HTR-8/SVneo (cell line): ENCODE measurements around the gene CD274.
A peak's percentile ranks its signal among the peaks of the same experiment; 100 is the strongest.
"Not testable (repeated sequence)": the region's sequence is repeated elsewhere in the genome, so short reads cannot be mapped to it uniquely, and the experiment has no call there.

Source experiments
- DNase-seq: peaks from one replicate; pipeline ENCODE4 v3.0.0; 2011; ENCODE audit warnings: low spot score, mixed read lengths; ENCODE audit not compliant: insufficient read length
- FAIRE-seq: peaks from 2 replicates; lab custom pipeline; 2011; peaks lifted over from hg19 to GRCh38; lab: Jason Lieb, UNC

CD274 gene

DNA sequence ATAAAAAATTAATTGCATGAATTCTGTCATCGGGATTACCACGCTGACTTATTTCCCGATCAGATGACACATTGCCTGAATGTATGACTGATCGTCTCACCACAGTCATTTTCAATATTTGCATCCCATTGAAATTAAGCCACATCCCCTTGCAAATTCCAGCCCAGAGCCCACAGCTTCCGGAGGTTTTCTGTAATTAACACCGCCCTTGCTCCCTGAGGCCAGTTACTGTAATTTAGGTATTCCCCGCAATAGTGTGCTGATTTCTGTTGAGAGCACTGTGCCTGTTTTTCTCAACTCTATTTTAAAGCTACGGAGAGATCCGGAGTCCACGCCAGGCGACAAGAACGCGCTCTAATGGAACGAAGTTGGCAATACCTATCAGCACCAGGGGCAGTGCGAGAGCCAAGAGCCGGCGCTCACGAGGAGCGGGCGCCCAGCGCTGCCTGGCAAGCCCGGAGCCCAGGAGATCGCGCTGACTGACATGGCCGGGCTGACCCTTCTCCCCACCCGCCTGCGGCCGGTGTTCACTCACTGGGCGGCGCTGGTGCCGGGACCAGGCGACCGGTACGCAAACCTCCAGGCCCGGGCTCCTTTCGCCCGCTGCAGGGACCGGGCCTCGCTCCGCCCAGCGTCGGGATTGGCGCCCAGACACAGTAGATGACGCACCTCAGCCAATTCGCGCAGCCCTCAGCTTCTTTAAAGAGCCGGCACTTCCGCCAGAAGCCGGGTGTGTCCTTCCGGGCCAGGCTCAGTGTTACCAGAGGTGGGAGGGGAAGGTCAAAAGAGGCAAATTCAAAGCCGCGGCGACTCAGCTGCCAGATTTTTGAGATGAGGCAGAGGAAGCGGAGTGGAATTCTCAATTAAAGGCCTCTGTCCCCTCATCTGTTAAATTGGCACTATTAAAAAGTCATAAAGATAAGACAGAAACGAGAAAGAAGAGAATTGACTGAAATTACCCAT is 12.8 kb upstream of the CD274 start, which contains the start of gene PLGRKT:
Gene PLGRKT, minus strand, starts transcription at position 672 of the 963 bp plus-strand sequence. CDS start 5,948 bp downstream, outside the sequence.
- DNase-seq (peak; percentile 87), FAIRE-seq (peak; percentile 57)

DNA sequence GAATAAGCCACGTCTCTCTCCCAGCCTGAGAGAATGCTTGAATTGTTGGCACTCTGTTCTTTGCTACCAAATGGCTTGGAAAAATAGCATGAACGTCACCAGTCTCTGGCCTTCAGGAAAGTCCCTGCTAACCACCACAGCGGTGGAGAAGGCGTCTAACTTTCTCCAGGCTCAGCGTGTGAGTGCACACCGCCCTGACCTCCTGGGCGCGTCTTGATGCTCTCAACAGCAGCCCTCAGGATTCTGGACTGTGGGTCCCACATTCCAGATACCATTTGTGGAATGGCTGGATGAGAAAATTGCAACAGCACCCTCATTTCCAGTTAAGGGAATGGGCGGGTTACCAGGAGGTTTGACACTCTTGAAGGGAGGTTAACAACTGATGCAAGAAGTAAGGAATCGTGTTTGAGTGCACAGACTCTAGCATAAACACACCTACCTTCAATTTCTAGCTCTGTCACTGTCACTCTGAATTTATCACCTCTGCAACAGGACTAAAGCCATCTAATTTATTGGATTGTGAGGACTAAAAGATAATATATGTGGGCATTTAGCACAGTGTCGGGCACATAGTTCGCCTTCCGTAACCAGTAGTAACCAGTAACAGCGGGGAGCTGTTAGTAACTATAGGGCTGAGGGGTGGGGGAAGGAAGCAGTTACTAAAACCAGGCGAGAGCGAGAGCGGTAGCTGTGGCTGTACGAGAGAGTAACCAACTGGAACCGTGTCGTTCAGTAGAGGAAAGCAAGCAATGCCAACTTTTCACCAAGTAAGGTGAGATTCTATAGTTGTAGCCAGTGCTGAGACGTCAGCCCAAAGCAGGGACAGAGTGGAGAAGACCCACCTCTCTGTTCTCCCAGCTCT is 11.8 kb upstream of the CD274 start:
- no peak for DNase-seq
- FAIRE-seq, result no peak

DNA sequence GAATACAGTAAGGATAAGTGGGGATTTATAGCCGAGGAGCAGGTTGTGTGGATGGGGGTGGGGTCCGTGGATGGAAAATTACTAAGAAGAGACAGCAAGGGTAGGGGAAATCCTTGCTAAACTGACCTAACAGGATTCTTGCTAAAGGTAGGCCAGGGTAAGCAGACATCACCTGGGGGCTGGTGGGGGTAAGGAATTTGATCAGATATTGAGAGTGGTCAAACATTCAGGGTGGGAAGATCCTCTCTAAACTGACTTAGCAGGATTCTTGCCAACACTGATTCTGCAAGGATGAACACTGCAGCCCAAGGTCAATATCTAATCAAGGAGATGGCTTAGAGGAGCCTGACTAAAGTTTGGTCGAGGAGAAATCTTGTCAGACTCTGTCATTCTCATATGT is 9.9 kb upstream of the CD274 start:
- FAIRE-seq, result no peak

DNA sequence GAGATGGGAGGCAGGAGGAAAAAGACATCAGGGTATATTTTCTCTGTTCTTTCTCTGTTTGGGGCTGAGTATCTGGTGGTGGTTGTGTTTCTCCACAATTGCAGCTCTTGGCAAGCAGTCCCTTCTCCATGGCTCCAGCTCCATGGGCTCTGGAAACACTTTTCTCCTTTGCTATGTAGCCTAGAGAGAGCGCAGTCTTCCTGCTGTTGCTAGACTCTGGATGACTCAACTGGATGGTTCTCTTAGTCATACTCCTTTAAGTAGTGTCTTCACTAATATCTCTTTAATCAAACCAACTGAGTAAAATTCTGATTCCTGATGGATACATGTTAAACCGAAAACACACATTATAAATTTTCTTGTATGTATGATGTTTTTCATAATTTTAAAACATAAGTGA is 9.3 kb upstream of the CD274 start:
- no peak for DNase-seq
- no peak for FAIRE-seq

More for the DNA sequence above, 9.9 kb upstream of the CD274 start:
- no peak for DNase-seq

DNA sequence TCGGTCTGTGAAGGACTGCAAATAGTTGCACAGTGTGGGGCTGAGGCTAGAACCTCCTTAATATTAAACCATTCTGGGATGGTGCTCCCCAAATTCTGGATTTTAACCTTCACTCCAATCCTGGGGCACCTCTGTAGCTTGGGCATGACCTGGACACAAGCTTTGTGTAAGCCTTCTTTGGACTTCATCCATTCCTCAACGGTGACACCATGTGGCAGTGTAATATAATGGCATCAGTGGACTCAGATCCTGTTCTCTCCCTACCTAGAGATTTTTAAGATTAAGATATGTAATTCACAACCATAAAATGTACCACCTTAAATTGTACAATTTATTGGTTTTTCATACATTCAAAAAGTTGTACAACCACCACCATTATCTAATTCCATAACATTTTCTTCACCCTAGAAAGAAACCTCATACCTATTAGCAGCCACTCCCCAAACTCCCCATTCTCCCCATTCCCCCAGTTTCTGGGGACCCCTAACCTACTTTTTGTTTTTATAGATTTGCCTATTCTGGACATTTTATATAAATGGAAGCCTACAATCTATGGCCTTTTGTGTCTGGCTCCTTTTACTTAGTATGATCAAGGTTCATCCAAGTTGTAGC is 7.8 kb upstream of the CD274 start:
- DNase-seq (peak; percentile 33), FAIRE-seq (no peak)

DNA sequence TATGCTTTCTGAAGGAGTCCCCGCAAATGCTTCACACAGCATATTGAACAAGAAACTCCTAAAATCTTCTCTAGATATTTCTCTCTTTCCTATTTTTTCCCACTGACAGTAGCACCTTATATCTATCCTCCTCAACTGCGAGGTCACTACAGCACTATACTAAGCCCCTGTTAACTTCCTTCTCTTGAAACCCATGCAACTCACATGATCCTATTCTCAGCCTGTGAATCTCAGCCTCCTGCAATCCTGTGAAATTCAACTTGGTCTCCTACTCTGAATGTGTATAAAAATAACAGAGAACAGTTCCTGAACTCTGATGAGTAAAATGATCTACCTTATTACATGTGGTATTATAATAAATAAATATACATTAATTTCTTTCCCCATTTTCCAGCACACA is 6.5 kb upstream of the CD274 start:
- DNase-seq (no peak), FAIRE-seq (no peak)

GRCh38 chr9:5445096-5445495 is 5.2 kb upstream of the CD274 start:
- not testable (repeated sequence) for FAIRE-seq, DNase-seq

- DNase-seq (no peak), FAIRE-seq (no peak)
Measured at GRCh38 chr9:5445886-5446285, 4.5 kb upstream of the CD274 start.

DNA sequence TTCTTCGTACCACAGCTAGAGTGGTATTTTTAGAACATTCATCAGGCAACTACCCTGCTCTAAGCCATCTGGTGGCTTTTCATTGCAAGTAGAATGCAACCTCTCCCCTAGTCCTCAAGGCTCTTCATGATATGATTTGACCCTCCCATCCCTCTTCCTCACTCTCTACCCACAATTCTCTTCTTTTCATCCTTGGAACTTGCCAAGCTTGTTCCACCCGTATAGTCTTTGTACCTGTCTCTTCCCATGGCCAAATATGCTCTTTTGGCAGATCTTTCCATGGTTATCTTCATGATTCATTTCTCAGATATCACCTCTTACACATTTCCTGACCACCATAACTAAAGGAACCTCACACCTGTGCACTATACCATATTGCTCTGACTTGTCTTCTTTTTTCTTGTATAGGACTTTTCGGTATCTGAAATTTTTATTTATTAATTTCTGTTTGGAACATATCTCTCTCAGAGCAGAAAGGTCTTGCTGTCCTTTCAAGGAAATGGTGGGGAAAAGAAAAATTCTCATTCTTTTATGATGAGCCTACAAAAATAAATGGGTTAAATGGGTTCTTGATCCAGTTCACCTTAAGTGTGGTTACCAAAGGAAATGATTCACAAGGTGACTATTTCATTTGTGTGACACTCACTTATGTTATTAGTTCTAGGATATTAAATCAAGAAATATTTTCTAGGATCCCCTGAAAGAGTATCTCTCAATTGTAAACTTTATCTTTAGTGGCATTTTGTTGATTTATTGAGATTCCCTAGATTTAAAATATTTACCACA is 3.7 kb upstream of the CD274 start:
- FAIRE-seq, result no peak

GRCh38 chr9:5447337-5447736 is 3.0 kb upstream of the CD274 start:
- peak; percentile 9 for FAIRE-seq

More for the DNA sequence above, 3.7 kb upstream of the CD274 start:
- DNase-seq, result no peak

GRCh38 chr9:5448016-5448415 is 2.3 kb upstream of the CD274 start:
- FAIRE-seq, result no peak
- no peak for DNase-seq

More at GRCh38 chr9:5447337-5447736, 3.0 kb upstream of the CD274 start:
- DNase-seq, result no peak

DNA sequence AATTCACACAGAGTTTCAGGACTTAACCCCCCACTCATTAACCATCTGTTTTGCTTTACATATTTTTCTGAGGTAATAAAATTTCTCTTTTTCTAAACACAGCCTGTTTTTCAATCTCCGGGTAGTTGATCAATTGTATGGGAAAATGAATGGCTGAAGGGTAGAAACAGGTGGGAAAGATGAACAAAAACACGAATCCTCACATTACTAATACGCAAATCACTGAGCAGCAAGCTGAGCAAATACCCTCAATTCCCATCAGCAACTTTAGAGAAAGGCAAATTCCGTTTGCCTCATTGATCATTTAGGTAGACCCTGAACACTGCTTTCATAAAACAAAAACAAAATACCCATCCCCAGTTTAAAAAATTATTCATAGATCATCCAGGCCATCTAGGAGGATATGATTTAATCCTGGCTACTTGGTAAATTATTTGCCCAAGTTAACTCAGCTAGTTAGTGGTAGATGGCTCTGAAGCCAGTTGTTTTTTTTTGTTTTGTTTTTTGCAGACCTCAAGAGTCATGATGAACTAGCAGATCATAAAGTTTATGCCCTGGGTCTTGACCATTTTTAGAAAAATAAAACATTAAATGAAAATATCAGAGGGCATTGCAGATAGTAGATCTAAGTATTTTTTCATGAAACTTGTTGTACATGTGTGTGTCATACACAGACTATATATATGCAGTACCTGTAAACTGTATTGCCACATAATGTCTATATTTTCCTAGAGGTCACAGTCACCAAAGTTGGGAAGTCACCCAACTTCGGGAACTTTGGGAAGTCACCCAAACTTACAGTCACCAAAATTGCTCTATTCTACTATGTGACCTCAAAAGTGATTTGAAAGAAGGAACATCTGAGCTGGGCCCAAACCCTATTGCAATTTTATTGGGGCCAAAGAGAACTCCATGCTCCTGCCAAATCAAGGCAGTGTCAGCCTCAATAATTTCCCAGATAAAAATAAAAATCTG is 1.6 kb upstream of the CD274 start:
- FAIRE-seq (no peak), DNase-seq (no peak)

DNA sequence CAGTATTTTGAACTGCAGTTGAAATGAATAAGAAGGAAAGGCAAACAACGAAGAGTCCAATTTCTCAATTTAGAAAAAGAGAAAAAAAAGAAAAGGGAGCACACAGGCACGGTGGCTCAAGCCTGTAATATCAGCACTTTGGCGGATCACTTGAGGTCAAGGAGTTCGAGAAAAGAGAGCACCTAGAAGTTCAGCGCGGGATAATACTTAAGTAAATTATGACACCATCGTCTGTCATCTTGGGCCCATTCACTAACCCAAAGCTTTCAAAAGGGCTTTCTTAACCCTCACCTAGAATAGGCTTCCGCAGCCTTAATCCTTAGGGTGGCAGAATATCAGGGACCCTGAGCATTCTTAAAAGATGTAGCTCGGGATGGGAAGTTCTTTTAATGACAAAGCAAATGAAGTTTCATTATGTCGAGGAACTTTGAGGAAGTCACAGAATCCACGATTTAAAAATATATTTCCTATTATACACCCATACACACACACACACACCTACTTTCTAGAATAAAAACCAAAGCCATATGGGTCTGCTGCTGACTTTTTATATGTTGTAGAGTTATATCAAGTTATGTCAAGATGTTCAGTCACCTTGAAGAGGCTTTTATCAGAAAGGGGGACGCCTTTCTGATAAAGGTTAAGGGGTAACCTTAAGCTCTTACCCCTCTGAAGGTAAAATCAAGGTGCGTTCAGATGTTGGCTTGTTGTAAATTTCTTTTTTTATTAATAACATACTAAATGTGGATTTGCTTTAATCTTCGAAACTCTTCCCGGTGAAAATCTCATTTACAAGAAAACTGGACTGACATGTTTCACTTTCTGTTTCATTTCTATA is 602 bp upstream of the CD274 start:
- FAIRE-seq (no peak), DNase-seq (no peak)

- DNase-seq (no peak), FAIRE-seq (no peak)
Measured at GRCh38 chr9:5452286-5452609, 1.9 kb downstream of the CD274 start.

GRCh38 chr9:5453004-5453403 is 2.7 kb downstream of the CD274 start:
- no peak for DNase-seq
- no peak for FAIRE-seq

- no peak for DNase-seq
- no peak for FAIRE-seq
Measured at GRCh38 chr9:5453673-5454072, 3.3 kb downstream of the CD274 start.

DNA sequence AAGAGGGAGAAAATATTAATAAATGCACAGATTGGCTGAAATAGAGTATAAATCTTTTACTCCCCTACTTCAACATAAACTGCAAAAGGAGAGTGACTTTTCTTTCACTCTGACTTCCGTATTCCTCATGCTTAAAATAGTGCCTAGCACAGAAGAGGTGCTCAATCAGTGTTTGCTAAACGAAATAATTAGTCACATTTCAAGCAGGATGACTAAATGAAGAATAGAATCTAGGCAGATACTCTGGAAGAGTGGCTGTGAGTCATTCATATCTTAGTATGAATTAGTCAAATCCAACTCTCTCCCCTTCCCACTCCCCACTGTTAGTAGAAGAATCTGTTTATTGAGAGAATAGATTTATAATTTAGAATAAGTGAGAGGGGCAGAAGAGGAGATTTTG is 4.8 kb downstream of the CD274 start:
- no peak for FAIRE-seq
- DNase-seq, result no peak
